ENCODE measurements around the gene CXCL6. TPM values are rescaled to one million over a fixed set of nuclear protein-coding genes. Genes with fewer than 3 reads are reported as not detected.

The CXCL6 gene
- total and polyA plus RNA-seq, 8 donors, result 0.65 to 65.6 (median 2.1) TPM

- Histone ChIP-seq H3K4me3 (no peak overlapping the region), H3K27ac (no peak overlapping the region), H3K36me3 (no peaks in the 10 kb centered on the region), H3K4me1 (peaks cover 0 to 4% (median 3%) of the 10 kb centered on the region in 3 donors), H3K27me3 (peaks cover 0 to 4% (median 2%) of the 10 kb centered on the region in 4 donors), H3K9me3 (no peaks in the 10 kb centered on the region)
- no peak for TF ChIP-seq CTCF (IDR thresholded peaks at IDR 0.05)
- intact Hi-C loops (cut with DNase I), result no loop called here
- FAIRE-seq, result no peak
- WGBS, 2 donors, result 60 to 67% methylated on average over 3 of the region's 3 CpGs
- peak in 1 of 4 donors; percentile 15 for ATAC-seq
- DNase-seq, result no peak
Measured at GRCh38 chr4:73839715-73840114, 3.2 kb downstream of the CXCL6 start.

- no peak for FAIRE-seq
- 55 to 78% methylated on average over 3 to 4 of the region's 4 CpGs for WGBS, 2 donors
- ATAC-seq, result no peak
Measured at GRCh38 chr4:73841243-73841925, 4.9 kb downstream of the CXCL6 start.

GRCh38 chr4:73842696-73843095, 6.2 kb downstream of the CXCL6 start:
- no peaks in the 10 kb centered on the region for H3K36me3 ChIP-seq
- no peak overlapping the region for H3K4me3 ChIP-seq
- TF ChIP-seq CTCF (IDR thresholded peaks at IDR 0.05), result no peak
- no peak for FAIRE-seq
- intact Hi-C loops (cut with DNase I), result no loop called here
- H3K27ac ChIP-seq, result no peak overlapping the region
- peaks cover 0 to 4% (median 3%) of the 10 kb centered on the region in 3 donors for H3K4me1 ChIP-seq
- H3K9me3 ChIP-seq, result no peaks in the 10 kb centered on the region
- H3K27me3 ChIP-seq, result peaks cover 0 to 4% (median 2%) of the 10 kb centered on the region in 4 donors
- no peak for DNase-seq
- ATAC-seq, result no peak

More at GRCh38 chr4:73841243-73841925, 4.9 kb downstream of the CXCL6 start:
- intact Hi-C loops (cut with DNase I), result no loop called here
- Histone ChIP-seq H3K4me3 (no peak overlapping the region), H3K27me3 (peaks cover 0 to 4% (median 2%) of the 10 kb centered on the region in 4 donors), H3K9me3 (no peaks in the 10 kb centered on the region), H3K27ac (no peak overlapping the region), H3K36me3 (no peaks in the 10 kb centered on the region), H3K4me1 (peaks cover 0 to 4% (median 3%) of the 10 kb centered on the region in 3 donors)
- TF ChIP-seq CTCF (IDR thresholded peaks at IDR 0.05), result no peak
- DNase-seq, result no peak

- H3K36me3 ChIP-seq, result no peaks in the 10 kb centered on the region
- DNase-seq (no peak), ATAC-seq (no peak), FAIRE-seq (no peak)
- H3K4me1 ChIP-seq, result peaks cover 0 to 4% (median 3%) of the 10 kb centered on the region in 3 donors
- peaks cover 0 to 4% (median 2%) of the 10 kb centered on the region in 4 donors for H3K27me3 ChIP-seq
- intact Hi-C loops (cut with DNase I), result no loop called here
- no peaks in the 10 kb centered on the region for H3K9me3 ChIP-seq
- H3K4me3 ChIP-seq, result no peak overlapping the region
- H3K27ac ChIP-seq, result no peak overlapping the region
- no peak for TF ChIP-seq CTCF (IDR thresholded peaks at IDR 0.05)
Measured at GRCh38 chr4:73843369-73843768, 6.9 kb downstream of the CXCL6 start.

GRCh38 chr4:73844345-73844744, 7.9 kb downstream of the CXCL6 start:
- WGBS, 2 donors, result 61 to 73% methylated on average over 3 of the region's 3 CpGs
- Histone ChIP-seq H3K4me1 (peaks cover 0 to 3% (median under 1%) of the 10 kb centered on the region in 3 donors), H3K4me3 (no peak overlapping the region), H3K27me3 (peaks cover 0 to 4% (median 0%) of the 10 kb centered on the region in 4 donors), H3K9me3 (no peaks in the 10 kb centered on the region), H3K27ac (no peak overlapping the region), H3K36me3 (no peaks in the 10 kb centered on the region)
- intact Hi-C loops (cut with DNase I), result no loop called here
- DNase-seq (no peak), FAIRE-seq (peak; percentile 51), ATAC-seq (no peak)
- no peak for TF ChIP-seq CTCF (IDR thresholded peaks at IDR 0.05)
